ENCODE data around the gene ECSCR. TPM values are rescaled to one million over a fixed set of nuclear protein-coding genes. Genes with fewer than 3 reads are reported as not detected.
"Not testable (repeated sequence)": the region's sequence is repeated elsewhere in the genome, so short reads cannot be mapped to it uniquely, and the experiment has no call there.

ECSCR gene
- total RNA-seq, 1 experiment from 2014 or later, result 0.10 TPM

DNA sequence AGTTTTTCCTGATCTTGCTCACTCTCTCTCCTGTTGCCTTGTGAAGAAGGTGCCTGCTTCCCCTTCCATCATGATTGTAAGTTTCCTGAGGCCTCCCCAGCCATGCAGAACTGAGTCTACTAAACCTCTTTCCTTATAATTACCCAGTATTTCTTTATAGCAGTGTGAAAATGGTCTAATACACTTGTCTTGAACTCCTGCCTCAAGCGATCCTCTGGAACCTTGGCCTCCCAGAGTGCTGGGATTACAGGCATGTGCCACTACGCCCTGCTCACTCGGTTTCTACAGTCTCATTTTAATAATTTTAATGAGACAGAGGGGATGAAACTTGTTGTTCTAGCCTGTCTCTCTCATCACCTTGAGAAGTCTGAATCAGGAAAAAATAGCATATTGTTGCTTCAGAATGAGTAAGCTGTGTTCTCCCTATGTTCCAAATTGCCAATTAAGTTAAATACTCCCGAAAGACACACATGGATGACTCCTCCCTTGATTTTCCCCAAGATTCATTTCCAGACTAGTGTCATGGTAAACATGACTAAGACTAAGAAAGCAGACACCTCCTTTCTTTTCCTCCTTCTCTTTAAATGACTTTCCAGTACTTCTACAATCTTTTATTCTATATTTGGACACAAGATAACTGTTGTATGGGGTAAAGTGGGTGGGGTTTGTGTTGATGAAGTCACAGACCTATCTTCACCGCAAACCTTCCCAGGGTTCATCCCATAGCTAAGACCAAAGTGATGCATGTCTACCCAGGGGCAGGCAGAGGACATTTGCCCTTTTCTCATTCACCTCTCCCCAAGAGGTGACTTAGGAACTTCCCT lies 15.4 kb downstream of the ECSCR start:
- no peak for DNase-seq (ENCODE audit: low spot score)

DNA sequence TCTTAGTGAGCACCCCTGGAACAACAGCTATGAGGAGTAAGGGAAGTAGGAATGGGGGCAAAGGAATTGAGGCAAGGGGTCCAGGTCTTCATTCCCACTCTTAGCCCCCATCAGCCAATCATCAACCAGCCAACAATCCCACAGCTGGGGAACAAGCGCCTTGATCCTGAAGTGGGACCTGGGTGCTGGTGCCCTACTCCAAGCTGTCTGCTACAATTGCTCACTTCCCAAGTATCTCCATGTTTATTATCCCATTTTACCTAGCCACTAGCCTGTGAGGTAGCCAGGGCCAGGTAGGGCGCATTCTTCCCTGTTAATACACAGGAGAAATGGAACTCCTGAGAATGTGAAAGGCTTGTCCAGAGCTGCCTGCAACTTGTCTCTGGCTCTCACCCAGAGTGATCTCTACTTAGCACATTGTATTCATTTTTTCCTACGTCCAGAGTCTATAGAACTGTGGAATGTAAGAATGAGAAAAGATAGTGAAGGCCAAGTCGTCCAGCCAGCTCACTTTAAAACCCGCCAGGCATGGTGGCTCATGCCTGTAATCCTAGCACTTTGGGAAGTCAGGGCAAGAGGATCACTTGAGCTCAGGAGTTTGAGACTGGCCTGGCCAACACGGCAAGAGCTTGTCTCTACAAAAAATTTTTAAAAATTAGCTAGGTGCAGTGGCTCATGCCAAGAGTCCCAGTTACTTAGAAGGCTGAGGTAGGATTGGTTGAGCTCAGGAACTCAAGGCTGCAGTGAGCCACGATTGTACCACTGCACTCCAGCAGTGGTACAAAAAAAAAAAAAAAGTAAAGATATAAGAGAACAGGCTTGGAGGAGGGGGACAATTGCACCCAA lies 17.0 kb downstream of the ECSCR start:
- no peak for DNase-seq (ENCODE audit: low spot score)

DNA sequence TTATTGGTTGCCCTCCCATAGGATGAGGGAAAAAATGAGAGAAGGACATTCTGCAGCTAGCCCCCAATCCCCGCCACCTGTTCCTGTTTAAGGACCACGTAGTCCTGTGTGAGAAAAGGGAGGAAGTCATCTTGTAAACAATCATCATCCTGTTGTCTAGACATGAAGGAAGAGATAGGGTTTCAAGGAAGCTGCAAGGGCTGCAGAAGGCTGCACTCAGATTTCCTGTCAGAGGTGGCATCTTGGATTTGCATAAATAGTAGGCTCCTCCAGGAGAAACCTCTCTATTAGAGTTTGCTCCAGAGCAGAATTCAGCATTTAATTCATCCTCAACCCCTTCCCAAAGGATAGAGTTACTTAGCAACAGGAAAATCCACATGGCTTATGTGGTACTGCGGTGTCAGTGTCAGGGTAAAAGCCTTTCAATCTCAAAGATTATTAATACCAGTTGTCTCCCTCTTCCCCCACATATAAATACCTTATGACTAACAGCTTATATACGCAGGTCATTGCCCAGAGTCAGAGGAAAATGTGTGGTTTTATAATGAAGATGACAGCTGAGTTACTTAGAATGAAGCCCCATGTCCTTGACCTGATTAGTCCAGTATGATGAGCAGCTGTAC lies 18.6 kb downstream of the ECSCR start:
- DNase-seq (ENCODE audit: low spot score), result no peak

DNA sequence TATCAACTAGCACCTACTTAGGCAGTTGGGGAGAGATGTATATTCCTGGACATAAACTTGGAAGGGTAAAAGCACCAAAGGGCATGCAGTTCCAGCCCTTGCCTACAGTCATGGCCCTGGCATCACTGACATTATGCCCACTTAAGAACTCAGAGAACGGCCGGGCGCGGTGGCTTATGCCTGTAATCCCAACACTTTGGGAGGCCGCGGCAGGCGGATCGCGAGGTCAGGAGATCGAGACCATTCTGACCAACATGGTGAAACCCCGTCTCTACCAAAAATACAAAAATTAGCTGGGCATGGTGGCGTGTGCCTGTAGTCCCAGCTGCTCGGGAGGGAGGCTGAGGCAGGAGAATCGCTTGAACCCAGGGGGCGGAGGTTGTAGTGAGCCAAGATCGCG lies 22.1 kb downstream of the ECSCR start:
- not testable (repeated sequence) for DNase-seq (ENCODE audit: low spot score)

DNA sequence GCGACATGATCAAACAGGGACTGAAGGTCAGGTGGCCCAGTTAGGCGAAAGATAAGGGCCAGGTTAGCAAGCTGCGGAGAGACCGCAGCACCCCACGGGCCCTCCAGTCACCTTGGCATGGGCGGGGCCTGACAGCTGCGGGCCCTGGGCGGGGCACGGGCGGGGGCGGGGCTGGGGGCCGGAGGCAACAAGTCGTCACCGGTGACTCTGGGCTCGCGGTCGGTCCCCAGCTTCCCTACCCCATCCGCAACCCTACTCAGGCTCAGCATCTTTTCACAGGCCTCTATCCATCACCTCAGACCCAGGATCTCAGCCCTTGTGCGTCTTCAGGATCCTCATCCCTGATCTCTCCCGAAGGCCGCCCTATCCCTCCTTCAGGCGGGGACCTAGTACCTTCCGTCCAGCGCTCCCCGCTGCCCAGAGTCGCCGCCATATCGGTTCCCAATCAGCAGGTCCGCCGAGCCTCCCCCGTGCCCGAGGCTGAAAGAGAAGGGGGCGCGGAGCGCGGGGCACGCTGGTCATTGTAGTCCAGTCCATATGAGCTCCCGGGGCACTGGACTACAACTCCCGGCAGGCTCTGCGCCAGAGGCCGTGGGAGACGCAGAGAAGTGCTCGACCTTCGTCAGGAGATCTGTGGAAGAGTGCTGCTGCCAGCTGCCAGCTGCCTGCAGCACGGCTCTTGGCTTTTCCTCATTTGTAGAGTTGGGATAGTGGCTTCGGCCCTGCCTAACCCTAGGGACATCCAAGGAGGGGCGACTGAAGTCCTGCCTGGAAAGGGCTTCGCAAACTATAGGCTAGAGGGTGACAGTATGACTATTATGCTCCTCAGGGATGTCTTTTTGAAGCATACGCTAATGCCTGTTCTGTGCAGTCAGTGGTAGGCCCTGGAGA lies 23.3 kb downstream of the ECSCR start, which contains the start of gene DNAJC18:
Gene DNAJC18, minus strand, starts transcription at position 513 of the 891 bp plus-strand sequence. Its CDS starts 80 bp downstream, at position 433.
- DNase-seq (ENCODE audit: low spot score), result peak; percentile 82

DNA sequence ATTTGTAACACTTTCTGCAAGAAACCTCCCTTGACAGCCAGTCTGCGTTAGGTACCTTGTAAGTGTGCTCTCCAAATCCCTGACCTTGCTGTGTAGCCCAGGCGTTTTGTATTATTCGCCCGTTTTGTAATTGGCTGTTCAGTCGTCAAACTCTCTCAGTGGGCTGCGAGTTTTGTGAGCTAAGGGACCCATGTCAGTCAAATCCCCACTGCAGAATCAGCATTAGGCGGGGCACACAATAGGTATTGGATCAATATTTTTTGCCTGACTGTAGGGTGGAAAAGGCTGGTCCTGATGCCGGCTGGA lies 23.9 kb downstream of the ECSCR start:
- DNase-seq (ENCODE audit: low spot score), result no peak

DNA sequence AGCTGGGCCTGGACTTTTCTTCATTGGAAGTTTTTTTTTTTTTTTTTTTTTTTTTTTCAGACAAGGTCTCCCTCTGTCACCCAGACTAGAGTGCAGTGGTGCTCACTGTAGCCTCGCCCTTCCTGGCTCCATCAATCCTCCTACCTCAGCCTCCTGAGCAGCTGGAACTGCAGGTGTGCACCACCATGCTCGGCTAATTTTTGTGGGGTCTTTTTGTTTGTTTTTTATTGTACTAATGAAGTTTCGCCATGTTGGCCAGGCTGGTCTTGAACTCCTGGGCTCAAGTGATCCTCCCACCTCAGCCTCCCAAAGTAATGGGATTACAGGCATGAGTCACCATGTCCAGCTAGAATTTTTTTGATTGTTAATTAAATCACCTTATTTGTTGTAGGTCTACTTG lies 26.9 kb downstream of the ECSCR start:
- DNase-seq (ENCODE audit: low spot score), result no peak

DNA sequence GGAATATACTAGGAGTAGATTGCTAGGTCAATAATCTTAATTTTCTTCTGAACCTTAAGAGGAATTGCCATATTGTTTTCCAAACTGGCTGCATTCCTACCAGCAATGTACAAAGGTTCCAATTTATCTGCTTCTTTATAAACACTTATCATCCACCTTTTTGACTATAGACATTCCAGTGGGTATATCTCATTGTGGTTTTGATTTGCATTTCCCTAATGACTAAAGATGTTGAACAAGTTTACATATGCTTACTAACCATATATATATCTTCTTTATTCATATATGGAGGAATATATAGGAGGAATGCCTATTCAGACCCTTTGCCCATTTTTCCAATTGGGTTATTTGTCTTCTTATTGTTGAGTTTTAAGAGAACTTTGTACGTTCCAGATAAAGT lies 30.8 kb downstream of the ECSCR start:
- no peak for DNase-seq (ENCODE audit: low spot score)

DNA sequence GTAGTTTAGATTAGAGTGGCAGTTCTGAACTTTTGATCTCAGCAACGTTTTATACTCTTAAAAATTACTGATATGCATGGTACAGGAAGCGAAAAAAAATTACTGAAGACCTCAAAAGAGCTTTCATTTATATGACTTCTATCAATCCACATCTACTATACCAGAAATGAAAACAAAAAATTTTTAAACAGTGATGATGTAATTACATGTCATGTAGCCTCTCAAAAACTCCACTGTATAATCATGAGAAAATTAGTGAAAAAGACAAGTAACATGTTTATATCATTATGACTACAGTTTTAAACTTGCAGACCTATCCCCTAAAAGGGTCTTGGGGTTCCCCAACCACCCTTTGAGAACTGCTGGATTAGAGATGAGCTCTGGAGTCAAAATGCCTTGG lies 32.5 kb downstream of the ECSCR start:
- no peak for DNase-seq (ENCODE audit: low spot score)

DNA sequence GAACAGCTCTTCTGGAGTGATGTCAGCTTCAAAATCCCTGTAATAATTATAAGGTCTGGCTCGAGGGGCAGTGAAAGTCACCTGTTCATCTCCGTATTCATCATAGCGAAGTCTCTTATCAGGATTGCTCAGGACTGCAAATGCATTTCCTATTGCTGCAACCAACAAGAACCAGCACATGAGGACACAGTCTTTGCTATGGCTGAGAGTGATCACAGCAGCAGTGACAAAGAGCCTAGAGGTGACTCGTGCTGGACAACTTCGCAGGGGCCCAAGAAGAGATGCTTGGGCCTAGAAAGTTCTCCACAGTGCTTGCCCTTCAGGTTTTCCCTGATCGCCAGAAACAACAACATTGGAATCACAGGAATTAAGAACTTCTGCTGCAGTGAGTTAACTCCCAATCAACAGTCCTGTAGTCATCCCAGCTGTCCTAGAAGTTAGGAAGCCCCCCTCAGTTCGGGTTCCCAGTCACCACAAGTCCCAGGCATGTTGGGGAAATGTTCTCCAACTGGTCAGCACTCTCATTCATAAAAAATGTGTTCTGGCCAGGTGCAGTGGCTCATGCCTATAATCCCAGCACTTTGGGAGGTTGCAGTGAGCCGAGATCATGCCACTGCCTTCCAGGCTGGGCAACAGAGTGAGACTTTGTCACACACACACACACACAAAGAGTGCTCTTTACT lies 36.2 kb downstream of the ECSCR start:
- DNase-seq (ENCODE audit: low spot score), result no peak

DNA sequence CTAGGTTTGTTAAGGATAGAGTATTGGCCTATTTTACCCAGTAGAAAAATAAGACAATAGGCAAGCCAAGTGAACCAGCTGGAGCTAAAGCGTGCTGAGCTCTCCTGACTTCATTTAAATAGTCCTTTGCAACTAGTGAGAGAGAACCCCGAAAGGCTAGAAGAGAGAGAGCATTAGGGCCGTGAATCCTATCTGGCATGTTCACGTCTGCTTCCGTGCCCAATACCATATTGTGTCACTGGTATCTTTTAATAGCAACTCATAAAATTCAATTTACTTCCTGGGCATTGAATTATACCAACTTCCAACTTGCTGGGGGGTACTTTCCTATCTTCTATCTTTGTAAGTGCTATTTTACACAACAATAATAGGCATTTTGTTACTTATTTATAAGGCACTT lies 37.0 kb downstream of the ECSCR start:
- DNase-seq (ENCODE audit: low spot score), result no peak

DNA sequence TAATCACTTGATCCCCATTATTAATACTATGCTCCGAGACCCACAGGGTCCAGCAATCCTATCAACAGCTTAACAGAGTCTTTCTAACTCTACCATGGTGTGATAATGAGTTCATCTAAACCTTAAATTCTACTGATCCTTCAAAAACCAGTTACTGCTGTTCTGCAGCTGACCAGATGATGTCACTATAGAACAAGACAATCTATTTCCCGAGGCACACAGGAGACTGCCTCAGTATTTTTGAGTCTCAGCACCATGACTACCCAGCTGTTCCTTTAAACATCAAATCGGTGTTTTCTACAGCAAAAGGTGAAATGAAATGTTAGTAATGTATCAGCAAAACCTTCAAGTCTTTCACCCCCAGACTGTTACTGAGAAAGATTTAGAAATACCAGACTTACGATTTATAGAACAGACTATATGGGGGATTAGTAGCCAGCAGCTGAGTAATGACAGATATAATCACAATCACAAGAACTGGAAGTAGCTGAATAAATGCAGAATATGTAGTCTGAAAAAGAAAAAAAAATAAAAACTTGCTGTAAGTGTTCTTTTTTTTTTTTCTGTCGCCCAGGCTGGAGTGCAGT lies 40.1 kb downstream of the ECSCR start:
- DNase-seq (ENCODE audit: low spot score), result peak; percentile 64

DNA sequence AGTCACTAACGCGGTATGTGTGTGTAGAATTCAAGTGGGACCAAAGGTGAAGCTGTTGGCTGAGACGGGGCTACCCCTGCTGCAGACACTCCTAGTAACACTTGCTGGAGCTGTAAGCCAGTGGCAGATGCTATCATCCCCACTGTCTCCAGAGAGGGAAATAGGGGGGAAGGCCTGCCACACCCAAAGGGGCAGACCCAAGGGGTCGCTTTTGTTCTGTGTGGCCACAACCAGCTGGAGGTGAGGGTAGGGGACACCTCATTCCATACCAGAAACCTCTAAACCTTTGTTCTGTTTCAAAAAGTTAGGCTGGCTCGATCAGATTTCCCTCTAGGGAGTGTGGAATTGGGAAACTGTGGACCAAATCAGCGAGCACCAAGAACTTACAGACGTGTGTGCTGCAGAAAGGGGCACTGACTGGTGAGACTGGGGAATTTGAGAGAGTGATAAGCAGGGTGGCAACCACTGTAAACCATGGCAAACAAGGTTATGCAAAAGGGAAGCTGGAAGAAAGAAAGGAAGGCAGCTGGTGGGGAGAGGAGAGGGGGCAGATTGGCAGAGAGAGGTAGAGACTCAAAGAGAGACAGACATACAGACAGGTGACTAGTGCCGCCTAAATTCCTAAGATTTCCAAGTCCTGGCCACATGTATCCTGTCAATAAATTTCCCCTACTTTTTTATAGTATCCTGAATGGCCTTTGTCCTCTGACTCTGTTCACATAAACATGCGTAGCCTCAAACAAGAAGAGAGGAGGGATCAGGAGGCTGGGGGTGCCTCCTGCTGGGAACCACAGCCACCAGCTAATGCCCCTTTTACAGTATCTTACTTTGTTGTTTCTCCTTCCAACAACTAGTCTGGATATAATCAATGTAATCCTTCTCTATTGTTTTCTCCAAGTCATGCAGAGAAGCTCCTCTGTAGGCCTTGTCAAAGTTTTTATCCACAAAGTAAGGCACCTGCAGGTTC lies 43.0 kb downstream of the ECSCR start:
- DNase-seq (ENCODE audit: low spot score), result no peak

DNA sequence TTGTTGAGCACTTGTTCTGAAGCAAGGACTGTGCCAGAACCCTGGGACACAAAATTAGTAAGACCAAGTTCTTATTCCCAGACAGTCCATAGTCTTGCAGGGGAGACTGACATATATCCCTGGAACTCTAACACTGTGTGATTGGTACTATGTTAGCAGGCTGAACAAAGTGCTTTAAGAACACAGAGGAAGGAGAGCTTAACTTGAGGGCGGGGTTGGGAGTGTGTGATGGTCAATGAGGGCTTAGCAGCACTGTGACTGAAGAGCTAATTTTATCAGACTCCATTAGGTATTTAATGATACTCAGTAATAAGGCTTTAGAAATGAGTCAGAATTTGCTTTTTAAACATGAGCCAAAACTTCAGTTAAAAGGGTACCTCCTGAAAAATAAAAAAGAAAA lies 43.8 kb downstream of the ECSCR start:
- DNase-seq (ENCODE audit: low spot score), result no peak

DNA sequence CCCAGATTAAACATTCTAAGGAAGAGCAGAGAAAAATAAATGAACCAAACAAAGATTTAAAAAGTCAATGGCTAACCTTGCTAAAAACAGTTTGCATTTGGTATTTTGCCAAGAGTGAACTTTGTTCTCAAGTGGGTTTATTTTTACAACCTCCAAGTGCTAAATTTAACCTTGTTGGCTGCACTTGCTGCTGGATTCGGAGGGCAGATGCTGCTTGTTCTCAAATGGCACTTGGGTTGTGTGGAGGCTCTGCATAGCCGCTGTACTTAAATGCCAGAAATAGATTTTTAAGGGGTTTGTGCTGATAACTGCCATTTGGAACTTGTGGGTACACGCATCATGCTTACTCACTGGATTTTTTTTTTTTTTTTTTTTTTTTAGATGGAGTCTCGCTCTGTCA lies 45.3 kb downstream of the ECSCR start:
- no peak for DNase-seq (ENCODE audit: low spot score)

DNA sequence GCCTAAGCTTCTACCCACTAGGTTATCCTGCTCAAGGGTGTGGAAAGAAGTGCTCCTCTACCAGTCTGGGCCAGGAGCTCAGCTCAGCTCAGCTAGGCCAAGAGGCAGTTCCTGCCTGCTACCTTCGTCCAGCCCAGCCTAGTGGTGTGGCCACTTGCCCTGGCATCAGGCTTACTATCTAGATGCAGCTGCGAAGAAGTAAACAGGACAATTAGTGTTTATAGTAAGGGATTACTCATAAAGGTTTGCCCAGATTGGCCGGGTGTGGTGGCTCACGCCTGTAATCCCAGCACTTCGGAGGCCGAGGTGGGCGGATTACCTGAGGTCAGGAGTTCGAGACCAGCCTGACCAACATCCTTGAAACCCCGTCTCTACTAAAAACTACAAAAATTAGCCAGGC lies 45.9 kb downstream of the ECSCR start:
- peak; percentile 53 for DNase-seq (ENCODE audit: low spot score)

DNA sequence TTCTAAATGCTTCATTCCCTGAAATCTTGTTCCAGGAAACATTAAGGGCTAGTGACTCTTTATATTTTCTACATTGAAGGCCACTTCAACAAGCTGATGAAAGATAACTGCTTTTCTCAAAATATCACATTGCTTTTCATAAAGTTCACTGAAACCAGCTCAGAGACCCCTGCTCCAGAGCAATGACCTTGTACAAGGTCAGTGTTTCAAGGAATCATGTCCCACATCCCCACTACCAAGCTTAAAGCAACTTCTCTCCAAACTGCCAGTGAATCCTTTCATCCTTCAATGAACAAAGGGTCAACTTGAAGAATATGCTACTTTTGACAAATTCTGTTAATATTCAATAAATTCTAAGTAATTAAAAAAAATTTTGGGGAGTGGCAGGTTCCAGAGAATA lies 46.7 kb downstream of the ECSCR start:
- DNase-seq (ENCODE audit: low spot score), result no peak

DNA sequence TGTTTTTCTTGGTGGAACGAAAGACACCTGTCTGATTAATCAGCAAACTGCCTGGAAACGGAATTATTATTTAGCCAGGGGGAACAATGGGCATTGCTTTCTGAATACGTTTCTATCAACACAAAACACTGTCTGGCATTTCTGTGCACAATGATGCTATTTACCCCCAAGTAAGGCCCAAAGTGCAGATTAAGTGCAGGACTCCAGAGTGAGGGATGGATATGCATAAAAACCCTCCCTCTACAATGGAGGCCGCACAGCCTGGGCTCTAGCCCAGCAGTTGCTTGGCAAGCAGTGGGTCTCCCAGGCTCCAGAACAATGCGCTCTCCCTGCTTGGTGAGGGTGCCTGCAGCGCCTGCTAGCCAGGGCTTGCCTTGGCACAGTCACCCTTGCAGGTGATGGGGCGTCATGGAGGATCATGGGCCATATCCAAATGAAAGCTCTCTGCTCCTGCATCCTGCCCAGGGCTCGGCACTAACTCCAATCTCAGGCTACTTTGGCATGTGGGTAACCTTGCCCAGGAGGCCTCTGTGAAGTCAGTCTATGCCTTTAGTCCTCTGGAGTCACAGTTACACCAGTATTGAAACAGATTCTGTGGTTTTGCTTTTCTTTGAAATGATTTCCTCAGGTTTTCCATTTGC lies 47.2 kb downstream of the ECSCR start:
- no peak for DNase-seq (ENCODE audit: low spot score)

DNA sequence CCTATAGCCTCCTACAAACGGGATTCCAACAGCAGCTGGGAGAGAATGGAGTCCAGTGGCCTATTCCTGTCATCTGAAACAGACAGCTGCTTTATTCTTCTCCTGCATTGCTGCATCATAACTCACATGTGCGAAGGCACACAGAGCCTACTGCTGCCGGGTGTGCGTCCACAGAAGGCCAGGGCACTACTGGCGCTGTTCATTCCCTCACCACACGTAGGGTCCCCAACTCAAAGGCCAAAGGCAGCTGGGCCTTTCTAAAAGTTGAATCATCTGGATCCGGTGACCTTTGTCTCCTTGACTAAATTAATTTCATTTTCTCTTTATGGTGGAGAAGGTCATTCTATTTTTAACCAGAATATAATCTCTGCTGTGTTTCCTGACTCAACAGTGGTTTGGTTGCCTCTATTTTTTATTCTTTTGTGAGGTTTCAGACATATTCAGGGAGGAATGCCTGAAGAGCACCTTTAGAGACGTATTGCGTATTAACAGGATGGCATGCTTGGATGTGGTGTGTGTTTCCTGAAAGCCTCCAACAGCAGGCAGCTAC lies 47.9 kb downstream of the ECSCR start:
- no peak for DNase-seq (ENCODE audit: low spot score)
